Stimulated activated naive B cell treated with anti-CD40 and anti-IgM and Interleukin-4, amounts not matched to agents 10 μg/mL and 1 μg/mL and 100 μg/mL, for 72 hours (primary cell): ENCODE data around the gene AGR2.

Experiments used
- ATAC-seq, 2 donors: fragments of 150-1000 bp; cut with Tn5 transposase; replicated peaks; 2 replicates each; pipeline ENCODE4 v1.10.0; 2021; ENCODE audit warnings: moderate library complexity in 1 of 2
- DNase-seq: peaks from one replicate; pipeline ENCODE4 v3.0.0; 2021
- H3K27ac Mint-ChIP-seq: one replicate; pipeline ENCODE4 v1.8.0; 2022; ENCODE audit warnings: mild to moderate bottlenecking, mixed read lengths
- H3K27me3 Mint-ChIP-seq, 2 donors: one replicate each; pipeline ENCODE4 v1.8.0; 2022; ENCODE audit warnings: mixed read lengths in 2 of 2
- H3K36me3 Mint-ChIP-seq, 2 donors: one replicate each; pipeline ENCODE4 v1.8.0; 2022; ENCODE audit warnings: mixed read lengths in 2 of 2, mild to moderate bottlenecking in 1 of 2
- H3K4me1 Mint-ChIP-seq, 2 donors: one replicate each; pipeline ENCODE4 v1.8.0; 2022; ENCODE audit warnings: mixed read lengths in 2 of 2, mild to moderate bottlenecking in 1 of 2
- H3K4me3 Mint-ChIP-seq, 2 donors: one replicate each; pipeline ENCODE4 v1.8.0; 2022; ENCODE audit warnings: mild to moderate bottlenecking in 2 of 2, mixed read lengths in 2 of 2, moderate library complexity in 1 of 2
- H3K9me3 Mint-ChIP-seq, 2 donors: one replicate each; pipeline ENCODE4 v1.8.0; 2022; ENCODE audit warnings: mixed read lengths in 2 of 2, mild to moderate bottlenecking in 1 of 2

The AGR2 gene

GRCh38 chr7:16801579-16801978 is 3.2 kb downstream of the AGR2 start:
- ATAC-seq: no peak

GRCh38 chr7:16801111-16801542 is 3.7 kb downstream of the AGR2 start:
- no peaks in the 10 kb centered on the region for H3K4me1 Mint-ChIP-seq
- H3K36me3 Mint-ChIP-seq: no peaks in the 10 kb centered on the region
- H3K27me3 Mint-ChIP-seq: no peaks in the 10 kb centered on the region
- ATAC-seq: peak; percentile 78 to 86
- no peak overlapping the region for H3K4me3 Mint-ChIP-seq
- no peak overlapping the region for H3K27ac Mint-ChIP-seq
- no peaks in the 10 kb centered on the region for H3K9me3 Mint-ChIP-seq
- DNase-seq: no peak

More at GRCh38 chr7:16801579-16801978, 3.2 kb downstream of the AGR2 start:
- Mint-ChIP-seq H3K4me3 (no peak overlapping the region), H3K9me3 (no peaks in the 10 kb centered on the region), H3K27me3 (no peaks in the 10 kb centered on the region), H3K4me1 (no peaks in the 10 kb centered on the region), H3K27ac (no peak overlapping the region), H3K36me3 (no peaks in the 10 kb centered on the region)
- DNase-seq: no peak

- ATAC-seq (no peak), DNase-seq (no peak)
- no peak overlapping the region for H3K27ac Mint-ChIP-seq
- no peaks in the 10 kb centered on the region for H3K36me3 Mint-ChIP-seq
- H3K4me1 Mint-ChIP-seq: peaks cover 0 to 2% of the 10 kb centered on the region in 2 donors
- no peaks in the 10 kb centered on the region for H3K27me3 Mint-ChIP-seq
- H3K4me3 Mint-ChIP-seq: no peak overlapping the region
- H3K9me3 Mint-ChIP-seq: no peaks in the 10 kb centered on the region
These were observed 9.2 kb downstream of the AGR2 start for GRCh38 chr7:16795624-16796023.

GRCh38 chr7:16794986-16795385 is 9.8 kb downstream of the AGR2 start:
- Mint-ChIP-seq H3K27me3 (no peaks in the 10 kb centered on the region), H3K4me1 (peaks cover 0 to 2% of the 10 kb centered on the region in 2 donors), H3K36me3 (no peaks in the 10 kb centered on the region), H3K4me3 (no peak overlapping the region), H3K27ac (no peak overlapping the region), H3K9me3 (no peaks in the 10 kb centered on the region)
- DNase-seq (no peak), ATAC-seq (no peak)

GRCh38 chr7:16791905-16792698 is 12.7 kb downstream of the AGR2 start:
- ATAC-seq: no peak
- H3K27ac Mint-ChIP-seq: no peak overlapping the region

GRCh38 chr7:16791071-16791470 is 13.7 kb downstream of the AGR2 start:
- H3K36me3 Mint-ChIP-seq: peaks cover 3 to 9% of the 10 kb centered on the region in 2 donors
- H3K4me1 Mint-ChIP-seq: peaks cover 0 to 2% of the 10 kb centered on the region in 2 donors
- no peaks in the 10 kb centered on the region for H3K9me3 Mint-ChIP-seq
- H3K27me3 Mint-ChIP-seq: no peaks in the 10 kb centered on the region
- no peak overlapping the region for H3K4me3 Mint-ChIP-seq
- ATAC-seq (no peak), DNase-seq (no peak)
- no peak overlapping the region for H3K27ac Mint-ChIP-seq

More at GRCh38 chr7:16791905-16792698, 12.7 kb downstream of the AGR2 start:
- no peak for DNase-seq
- Mint-ChIP-seq H3K4me1 (peaks cover 0 to 2% of the 10 kb centered on the region in 2 donors), H3K4me3 (no peak overlapping the region), H3K9me3 (no peaks in the 10 kb centered on the region), H3K27me3 (no peaks in the 10 kb centered on the region), H3K36me3 (peaks cover 3 to 9% of the 10 kb centered on the region in 2 donors)

- Mint-ChIP-seq H3K4me1 (peaks cover 0 to 7% of the 10 kb centered on the region in 2 donors), H3K9me3 (no peaks in the 10 kb centered on the region), H3K27ac (no peak overlapping the region), H3K27me3 (no peaks in the 10 kb centered on the region), H3K4me3 (no peak overlapping the region), H3K36me3 (peaks cover 10 to 19% of the 10 kb centered on the region in 2 donors)
- no peak for DNase-seq
- no peak for ATAC-seq
These were observed 17.7 kb downstream of the AGR2 start for GRCh38 chr7:16787127-16787526.

GRCh38 chr7:16786257-16786656 is 18.5 kb downstream of the AGR2 start:
- no peak overlapping the region for H3K27ac Mint-ChIP-seq
- no peaks in the 10 kb centered on the region for H3K27me3 Mint-ChIP-seq
- no peaks in the 10 kb centered on the region for H3K9me3 Mint-ChIP-seq
- H3K36me3 Mint-ChIP-seq: peaks cover 10 to 19% of the 10 kb centered on the region in 2 donors
- DNase-seq (no peak), ATAC-seq (no peak)
- no peak overlapping the region for H3K4me3 Mint-ChIP-seq
- peaks cover 0 to 7% of the 10 kb centered on the region in 2 donors for H3K4me1 Mint-ChIP-seq

- H3K9me3 Mint-ChIP-seq: no peaks in the 10 kb centered on the region
- peaks cover 10 to 19% of the 10 kb centered on the region in 2 donors for H3K36me3 Mint-ChIP-seq
- ATAC-seq: no peak
- peaks cover 0 to 7% of the 10 kb centered on the region in 2 donors for H3K4me1 Mint-ChIP-seq
- no peak for DNase-seq
- H3K27ac Mint-ChIP-seq: no peak overlapping the region
- no peak overlapping the region for H3K4me3 Mint-ChIP-seq
- no peaks in the 10 kb centered on the region for H3K27me3 Mint-ChIP-seq
These were observed 19.0 kb downstream of the AGR2 start for GRCh38 chr7:16785846-16786245.

- Mint-ChIP-seq H3K27ac (no peak overlapping the region), H3K36me3 (peaks cover 10 to 19% of the 10 kb centered on the region in 2 donors), H3K27me3 (no peaks in the 10 kb centered on the region), H3K4me1 (peaks cover 0 to 12% of the 10 kb centered on the region in 2 donors), H3K9me3 (no peaks in the 10 kb centered on the region), H3K4me3 (no peak overlapping the region)
- ATAC-seq: no peak
- DNase-seq: no peak
These were observed 19.5 kb downstream of the AGR2 start for GRCh38 chr7:16785321-16785720.

GRCh38 chr7:16780596-16780995 is 24.2 kb downstream of the AGR2 start:
- Mint-ChIP-seq H3K36me3 (peaks cover 7 to 10% of the 10 kb centered on the region in 2 donors), H3K4me1 (peaks cover 8 to 34% of the 10 kb centered on the region in 2 donors), H3K4me3 (no peak overlapping the region), H3K27ac (no peak overlapping the region), H3K27me3 (no peaks in the 10 kb centered on the region), H3K9me3 (no peaks in the 10 kb centered on the region)
- ATAC-seq (no peak), DNase-seq (no peak)

GRCh38 chr7:16779051-16779450 is 25.7 kb downstream of the AGR2 start:
- Mint-ChIP-seq H3K36me3 (peaks cover 7 to 10% of the 10 kb centered on the region in 2 donors), H3K4me1 (peaks cover 14 to 47% of the 10 kb centered on the region in 2 donors), H3K27me3 (no peaks in the 10 kb centered on the region), H3K27ac (no peak overlapping the region), H3K4me3 (no peak overlapping the region), H3K9me3 (no peaks in the 10 kb centered on the region)
- ATAC-seq (peak in 1 of 2 donors; percentile 44), DNase-seq (no peak)

- H3K27me3 Mint-ChIP-seq: no peaks in the 10 kb centered on the region
- ATAC-seq (no peak), DNase-seq (no peak)
- peaks cover 2 to 7% of the 10 kb centered on the region in 2 donors for H3K36me3 Mint-ChIP-seq
- H3K4me3 Mint-ChIP-seq: no peak overlapping the region
- H3K4me1 Mint-ChIP-seq: peaks cover 15 to 44% of the 10 kb centered on the region in 2 donors
- H3K27ac Mint-ChIP-seq: no peak overlapping the region
- H3K9me3 Mint-ChIP-seq: no peaks in the 10 kb centered on the region
These were observed 26.3 kb downstream of the AGR2 start for GRCh38 chr7:16778476-16778875.

- H3K27ac Mint-ChIP-seq: no peak overlapping the region
- no peak overlapping the region for H3K4me3 Mint-ChIP-seq
- H3K4me1 Mint-ChIP-seq: peaks cover 23 to 51% of the 10 kb centered on the region in 2 donors
- H3K9me3 Mint-ChIP-seq: no peaks in the 10 kb centered on the region
- no peak for DNase-seq
- no peak for ATAC-seq
- H3K27me3 Mint-ChIP-seq: no peaks in the 10 kb centered on the region
- H3K36me3 Mint-ChIP-seq: peaks cover 0 to 2% of the 10 kb centered on the region in 2 donors
These were observed 28.7 kb downstream of the AGR2 start for GRCh38 chr7:16776053-16776452.

GRCh38 chr7:16774986-16775385 is 29.8 kb downstream of the AGR2 start:
- no peak overlapping the region for H3K4me3 Mint-ChIP-seq
- DNase-seq (no peak), ATAC-seq (no peak)
- H3K4me1 Mint-ChIP-seq: peaks cover 31 to 51% of the 10 kb centered on the region in 2 donors
- no peaks in the 10 kb centered on the region for H3K9me3 Mint-ChIP-seq
- H3K27me3 Mint-ChIP-seq: no peaks in the 10 kb centered on the region
- no peak overlapping the region for H3K27ac Mint-ChIP-seq
- peaks cover 0 to 3% of the 10 kb centered on the region in 2 donors for H3K36me3 Mint-ChIP-seq
